D721Med (cell line): ENCODE data around the gene RAD51AP1.

Source experiments
- DNase-seq: peaks from one replicate; pipeline ENCODE4 v3.0.0; 2011; ENCODE audit warnings: low spot score; ENCODE audit not compliant: insufficient read length
- FAIRE-seq: peaks from 2 replicates; lab custom pipeline; 2011; peaks lifted over from hg19 to GRCh38; lab: Jason Lieb, UNC
- CTCF ChIP-seq: IDR thresholded peaks from 2 replicates; pipeline ENCODE4 v1.5.1; 2012; ENCODE audit warnings: mild to moderate bottlenecking, control low read depth; ENCODE audit not compliant: insufficient read depth; ENCODE audit errors: missing control alignments

Gene RAD51AP1

GRCh38 chr12:4538207-4539160 is at the start of gene RAD51AP1:
TSS of gene RAD51AP1 (plus strand) at chr12:4538890. CDS start at chr12:4538940, 50 bp downstream.
- TF ChIP-seq CTCF, result no peak
- FAIRE-seq (peak; percentile 81), DNase-seq (no peak)

- DNase-seq, result no peak
- no peak for TF ChIP-seq CTCF
- FAIRE-seq, result no peak
Observed at GRCh38 chr12:4489556-4489955, 49.1 kb upstream of the RAD51AP1 start.

GRCh38 chr12:4490973-4491372 is 47.7 kb upstream of the RAD51AP1 start:
- no peak for FAIRE-seq
- no peak for DNase-seq
- TF ChIP-seq CTCF, result no peak

- TF ChIP-seq CTCF, result no peak
- FAIRE-seq, result no peak
- DNase-seq, result no peak
Observed at GRCh38 chr12:4496145-4496838, 42.4 kb upstream of the RAD51AP1 start.

GRCh38 chr12:4499186-4499585 is 39.5 kb upstream of the RAD51AP1 start:
- no peak for FAIRE-seq
- TF ChIP-seq CTCF, result no peak

GRCh38 chr12:4505376-4505986 is 33.2 kb upstream of the RAD51AP1 start:
- TF ChIP-seq CTCF, result no peak
- DNase-seq (no peak), FAIRE-seq (no peak)

More at GRCh38 chr12:4499186-4499585, 39.5 kb upstream of the RAD51AP1 start:
- DNase-seq, result no peak
